ENCODE data around the gene MDC1.

DNA sequence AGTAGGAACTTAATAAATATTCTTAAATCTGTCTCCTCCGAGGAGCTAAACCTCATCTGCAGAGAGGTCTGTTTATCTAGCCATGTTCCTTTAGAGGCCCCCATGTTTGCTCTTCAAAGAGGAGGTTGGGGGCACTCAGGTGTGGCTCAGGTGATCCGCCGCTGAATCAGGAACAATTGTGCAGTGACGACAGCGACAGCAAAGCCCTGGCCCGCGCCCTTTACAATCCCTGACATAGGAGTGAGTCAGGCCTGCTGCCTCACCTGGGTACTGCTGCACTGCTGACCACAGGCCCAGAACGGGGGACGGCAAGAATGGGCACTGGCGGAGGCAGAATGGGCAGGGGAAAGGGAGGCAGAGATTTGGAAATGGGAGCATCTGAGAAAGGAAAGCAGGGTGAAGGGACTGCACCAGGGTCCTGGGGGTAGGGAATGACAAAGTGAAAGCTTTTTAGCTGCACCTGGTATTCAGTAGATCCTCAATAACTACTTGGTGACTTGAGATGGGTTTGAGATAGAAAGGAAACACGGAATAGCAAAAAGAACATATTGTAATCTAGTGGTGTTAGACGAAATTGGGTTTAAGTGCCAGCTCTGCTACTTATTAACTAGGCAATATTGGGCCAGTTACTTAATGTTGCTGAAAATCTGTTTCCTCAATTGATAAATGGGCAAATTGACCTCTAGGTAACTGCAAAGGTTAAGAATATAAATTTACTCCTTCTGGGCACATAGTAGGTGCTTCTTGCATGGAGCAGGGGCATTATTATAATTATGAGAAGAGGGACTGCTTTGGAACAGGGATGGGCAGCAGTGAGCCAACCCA is 32.7 kb upstream of the MDC1 start:
- TF ChIP-seq EZH2 (IDR thresholded peaks at IDR 0.05; ENCODE audit: insufficient read depth, poor library complexity, severe bottlenecking) (no peak), EZH2phosphoT487 (IDR thresholded peaks at IDR 0.05; ENCODE audit: insufficient read depth, low read depth) (no peak)
